Measurements from ENCODE around the gene CTF1. TPM values are rescaled to one million over a fixed set of nuclear protein-coding genes. Genes with fewer than 3 reads are reported as not detected.
"Not testable (repeated sequence)": the region's sequence is repeated elsewhere in the genome, so short reads cannot be mapped to it uniquely, and the experiment has no call there.

CTF1 gene
- total RNA-seq, 1 donor from 2014 or later: 0.21 TPM

- H3K4me1 ChIP-seq: peaks cover 0 to 5% of the 10 kb centered on the region in 2 donors
- no peak overlapping the region for H3K4me3 ChIP-seq
- TF ChIP-seq CTCF (IDR thresholded peaks at IDR 0.05): no peak
- H3K9me3 ChIP-seq: no peaks in the 10 kb centered on the region
- no peak overlapping the region for H3K27ac ChIP-seq
- intact Hi-C loops (cut with DNase I): no loop called here
- no peak for DNase-seq (ENCODE audit: low spot score in 2 of 2)
- H3K36me3 ChIP-seq: no peaks in the 10 kb centered on the region
- no peaks in the 10 kb centered on the region for H3K27me3 ChIP-seq
Observed at GRCh38 chr16:30858829-30859423, 37.5 kb upstream of the CTF1 start.

DNA sequence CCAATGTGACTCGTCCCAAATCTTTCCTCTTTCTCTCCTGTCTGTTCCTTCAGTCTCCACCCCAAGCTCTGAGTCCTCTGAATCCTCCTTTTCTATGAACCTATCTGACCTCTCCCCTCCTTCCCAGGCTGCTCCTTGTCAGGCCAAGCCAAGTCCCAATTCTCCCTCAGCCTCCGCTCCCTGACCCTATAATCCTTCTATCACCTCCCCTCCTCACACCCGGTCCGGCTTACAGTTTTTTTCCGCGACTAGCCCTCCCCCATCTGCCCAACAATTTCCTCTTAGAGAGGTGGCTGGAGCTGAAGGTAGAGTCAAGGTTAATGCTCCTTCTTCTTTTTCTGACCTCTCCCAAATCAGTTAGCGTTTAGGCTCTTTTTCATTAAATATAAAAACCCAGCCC is 35.7 kb upstream of the CTF1 start:
- DNase-seq (ENCODE audit: low spot score in 2 of 2); H3K9me3 ChIP-seq; H3K4me3 ChIP-seq; H3K36me3 ChIP-seq; H3K27me3 ChIP-seq; H3K4me1 ChIP-seq; intact Hi-C loops (cut with DNase I); H3K27ac ChIP-seq: not testable (repeated sequence)

DNA sequence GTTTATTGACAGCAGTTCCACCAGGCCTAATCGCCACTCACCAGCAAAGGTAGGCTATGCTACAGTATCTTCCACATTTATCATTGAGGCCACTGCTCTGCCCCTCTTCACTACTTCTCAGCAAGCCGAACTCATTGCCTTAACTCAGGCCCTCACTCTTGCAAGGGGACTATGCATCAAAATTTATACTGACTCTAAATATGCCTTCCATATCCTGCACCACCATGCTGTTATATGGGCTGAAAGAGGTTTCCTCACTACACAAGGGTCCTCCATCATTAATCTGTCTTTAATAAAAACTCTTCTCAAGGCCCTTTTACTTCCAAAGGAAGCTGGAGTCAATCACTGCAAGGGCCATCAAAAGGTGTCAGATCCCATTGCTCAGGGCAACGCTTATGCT is 33.2 kb upstream of the CTF1 start:
- H3K4me1 ChIP-seq; H3K4me3 ChIP-seq; intact Hi-C loops (cut with DNase I); H3K9me3 ChIP-seq; H3K36me3 ChIP-seq; DNase-seq (ENCODE audit: low spot score in 2 of 2); H3K27me3 ChIP-seq; H3K27ac ChIP-seq: not testable (repeated sequence)

GRCh38 chr16:30866031-30866430 is 30.4 kb upstream of the CTF1 start:
- no peak for DNase-seq (ENCODE audit: low spot score in 2 of 2)
- Histone ChIP-seq H3K36me3 (no peaks in the 10 kb centered on the region), H3K4me3 (no peak overlapping the region), H3K27me3 (no peaks in the 10 kb centered on the region), H3K9me3 (no peaks in the 10 kb centered on the region), H3K27ac (no peak overlapping the region), H3K4me1 (no peaks in the 10 kb centered on the region)
- TF ChIP-seq CTCF (IDR thresholded peaks at IDR 0.05): no peak
- intact Hi-C loops (cut with DNase I): no loop called here

DNA sequence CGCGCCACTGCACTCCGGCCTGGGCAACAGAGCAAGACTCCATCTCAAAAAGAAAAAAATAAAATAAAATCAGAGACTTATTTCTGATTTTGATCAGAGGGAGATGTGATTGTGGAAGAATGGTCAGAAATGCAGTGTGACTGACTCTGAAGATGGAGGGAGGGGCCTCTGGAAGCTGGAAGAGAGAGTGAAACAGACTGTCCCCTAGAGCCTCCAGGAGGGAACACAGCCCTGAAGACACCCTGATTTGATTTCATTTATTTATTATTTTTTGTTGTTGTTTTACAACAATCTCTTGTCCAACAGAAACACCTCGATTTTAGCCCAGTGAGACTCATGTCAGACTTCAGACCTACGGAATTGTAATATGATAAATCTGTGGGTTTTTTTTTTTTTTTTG is 28.7 kb upstream of the CTF1 start:
- no peak overlapping the region for H3K27ac ChIP-seq
- H3K27me3 ChIP-seq: no peaks in the 10 kb centered on the region
- no peak for DNase-seq (ENCODE audit: low spot score in 2 of 2)
- H3K4me1 ChIP-seq: no peaks in the 10 kb centered on the region
- intact Hi-C loops (cut with DNase I): no loop called here
- H3K9me3 ChIP-seq: no peaks in the 10 kb centered on the region
- H3K36me3 ChIP-seq: no peaks in the 10 kb centered on the region
- TF ChIP-seq CTCF (IDR thresholded peaks at IDR 0.05): no peak
- no peak overlapping the region for H3K4me3 ChIP-seq

GRCh38 chr16:30870904-30871303 is 25.5 kb upstream of the CTF1 start:
- no peak overlapping the region for H3K4me3 ChIP-seq
- H3K36me3 ChIP-seq: no peaks in the 10 kb centered on the region
- no peaks in the 10 kb centered on the region for H3K9me3 ChIP-seq
- no peaks in the 10 kb centered on the region for H3K27me3 ChIP-seq
- intact Hi-C loops (cut with DNase I): no loop called here
- peaks cover 0 to 4% of the 10 kb centered on the region in 2 donors for H3K4me1 ChIP-seq
- no peak for TF ChIP-seq CTCF (IDR thresholded peaks at IDR 0.05)
- no peak for DNase-seq (ENCODE audit: low spot score in 2 of 2)
- no peak overlapping the region for H3K27ac ChIP-seq
